ENCODE results near the gene CAPS2.

- TF ChIP-seq EZH2 (IDR thresholded peaks at IDR 0.05) (no peak), POLR2AphosphoS5 (IDR thresholded peaks at IDR 0.05; ENCODE audit: low read depth, low read length) (no peak), YY1 (IDR thresholded peaks at IDR 0.05; ENCODE audit: extremely low read depth, insufficient replicate concordance, low read depth, low read length) (no peak), CTCF (IDR thresholded peaks at IDR 0.05 in 2 of 3, conservative IDR thresholded peaks at IDR 0.05 in 1 of 3; ENCODE audit: borderline replicate concordance in 1 of 3, insufficient read depth in 1 of 3, low read depth in 2 of 3, low read length in 2 of 3) (no peak), EZH2phosphoT487 (IDR thresholded peaks at IDR 0.05; ENCODE audit: borderline replicate concordance) (no peak), JUND (IDR thresholded peaks at IDR 0.05) (peak; percentile 22; the same call in 1 of the 2 replicates), SP1 (IDR thresholded peaks at IDR 0.05; ENCODE audit: low read depth) (no peak)
- TF ChIP-seq, protein P1, sequence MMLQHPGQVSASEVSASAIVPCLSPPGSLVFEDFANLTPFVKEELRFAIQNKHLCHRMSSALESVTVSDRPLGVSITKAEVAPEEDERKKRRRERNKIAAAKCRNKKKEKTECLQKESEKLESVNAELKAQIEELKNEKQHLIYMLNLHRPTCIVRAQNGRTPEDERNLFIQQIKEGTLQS (IDR thresholded peaks at IDR 0.05), result no peak
Measured at GRCh38 chr12:75366629-75367028, 36.5 kb upstream of the CAPS2 start.
